HG03045 (cell line): ENCODE measurements around the gene TMEM255B.
"Not testable (repeated sequence)": the region's sequence is repeated elsewhere in the genome, so short reads cannot be mapped to it uniquely, and the experiment has no call there.

Source experiments
- ATAC-seq: cut with Tn5 transposase; IDR thresholded peaks from one replicate; pipeline ENCODE4 v1.9.1; 2021; ENCODE audit warnings: mild to moderate bottlenecking, moderate library complexity; ENCODE audit not compliant: unreplicated experiment

The TMEM255B gene

DNA sequence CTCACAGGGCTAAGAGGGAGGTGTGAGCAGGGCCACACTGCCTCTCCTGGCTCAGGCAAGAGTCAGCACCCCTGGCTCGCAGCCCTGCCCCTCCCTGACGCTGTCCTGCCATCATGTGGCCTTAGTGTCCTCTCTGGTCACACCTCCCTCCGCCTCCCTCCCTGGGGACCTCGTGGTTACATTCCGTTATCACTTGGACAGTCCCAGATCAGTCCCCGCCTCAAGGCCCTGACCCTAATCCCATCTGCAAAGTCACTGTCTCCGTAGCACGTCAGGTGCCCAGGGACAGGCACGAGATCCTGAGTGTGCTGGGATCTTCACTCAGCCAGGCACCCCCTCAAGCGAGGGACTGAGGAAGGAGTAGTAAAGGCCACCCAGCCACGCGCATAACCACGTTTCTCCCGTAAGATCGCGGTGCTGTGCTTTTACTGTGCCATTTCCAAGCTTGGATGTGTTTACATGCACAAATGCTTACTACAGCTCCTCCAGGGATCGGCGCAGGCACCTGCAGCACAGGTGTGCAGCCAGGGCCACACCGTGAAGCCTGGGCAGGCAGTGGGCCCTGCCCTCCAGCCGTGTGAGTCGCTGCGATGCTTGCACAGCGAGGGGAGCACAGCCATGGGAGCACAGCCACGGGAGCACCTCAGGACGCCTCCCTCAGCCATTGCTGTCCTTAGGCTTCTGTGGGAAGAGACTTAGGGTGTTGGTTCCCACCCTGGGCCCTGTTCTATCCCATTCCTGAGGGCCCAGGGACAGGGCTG is 10.7 kb upstream of the TMEM255B start:
- ATAC-seq, result no peak

DNA sequence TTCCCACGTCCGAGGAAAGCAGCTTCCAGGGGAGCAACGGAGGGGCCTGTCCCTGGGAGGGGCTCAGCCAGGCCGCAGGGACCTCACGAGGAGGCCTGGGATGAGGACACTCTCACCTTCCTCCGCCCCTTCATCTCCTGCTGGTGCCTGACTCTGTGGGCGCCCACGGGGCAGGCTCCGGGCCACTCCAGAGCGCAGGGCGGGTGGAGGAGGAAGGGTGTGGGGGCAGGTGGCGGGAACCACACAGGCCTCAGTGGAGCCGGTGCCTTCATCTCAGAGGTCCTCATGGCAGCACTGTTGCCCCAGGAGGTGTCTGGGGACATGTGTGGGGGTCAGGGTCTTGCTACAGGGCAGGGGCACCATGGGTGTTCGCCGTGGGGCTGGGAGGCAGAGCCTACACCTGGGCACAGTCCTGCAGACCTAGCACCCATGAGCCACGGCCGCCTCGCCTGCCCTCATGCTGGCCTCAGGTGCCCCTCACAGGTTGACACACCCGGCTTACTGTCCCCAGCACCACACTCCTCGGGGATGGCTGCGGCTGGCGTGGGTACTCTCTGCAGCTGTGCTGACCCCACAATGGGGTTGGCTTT is 10.1 kb upstream of the TMEM255B start:
- ATAC-seq, result no peak

DNA sequence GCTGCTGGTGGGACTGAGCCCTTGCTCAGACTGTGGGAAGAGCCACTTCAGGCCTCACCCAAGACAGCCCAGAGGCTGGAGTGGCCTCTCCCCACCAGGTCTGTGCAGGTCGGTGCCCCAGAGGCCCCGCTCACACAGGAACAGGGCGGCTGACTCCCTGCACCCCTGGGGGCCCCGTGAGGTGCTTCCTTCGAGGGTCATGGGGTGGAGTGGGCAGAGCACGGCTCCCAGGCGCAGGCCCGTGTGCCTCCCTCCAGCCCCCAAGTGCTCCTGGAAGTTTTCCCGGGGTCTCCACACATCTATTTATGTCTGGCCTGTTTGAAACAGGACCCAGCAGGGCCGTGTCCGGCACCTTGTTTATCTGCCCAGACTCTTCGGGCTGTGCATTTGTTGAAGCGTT is 9.5 kb upstream of the TMEM255B start:
- no peak for ATAC-seq

DNA sequence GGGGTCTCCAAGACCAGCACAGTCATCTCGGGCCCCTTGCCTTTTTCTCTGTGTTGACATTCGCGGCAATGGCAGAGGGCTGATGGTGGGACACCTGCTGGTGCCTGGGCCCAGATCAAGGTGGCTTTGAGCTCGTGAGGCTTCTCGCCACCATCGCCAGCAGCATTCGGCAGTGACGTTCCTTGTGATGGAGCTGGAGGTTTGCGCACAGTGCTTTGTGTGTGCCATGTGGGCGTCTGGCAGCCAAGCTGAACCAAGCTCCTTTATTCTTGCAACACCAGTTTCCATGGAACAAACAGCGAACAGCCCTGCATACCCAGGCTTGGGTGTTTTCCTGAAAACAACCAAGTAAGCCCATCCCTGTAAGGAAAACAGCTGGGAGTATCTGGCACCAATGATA is 9.1 kb upstream of the TMEM255B start:
- ATAC-seq, result no peak

DNA sequence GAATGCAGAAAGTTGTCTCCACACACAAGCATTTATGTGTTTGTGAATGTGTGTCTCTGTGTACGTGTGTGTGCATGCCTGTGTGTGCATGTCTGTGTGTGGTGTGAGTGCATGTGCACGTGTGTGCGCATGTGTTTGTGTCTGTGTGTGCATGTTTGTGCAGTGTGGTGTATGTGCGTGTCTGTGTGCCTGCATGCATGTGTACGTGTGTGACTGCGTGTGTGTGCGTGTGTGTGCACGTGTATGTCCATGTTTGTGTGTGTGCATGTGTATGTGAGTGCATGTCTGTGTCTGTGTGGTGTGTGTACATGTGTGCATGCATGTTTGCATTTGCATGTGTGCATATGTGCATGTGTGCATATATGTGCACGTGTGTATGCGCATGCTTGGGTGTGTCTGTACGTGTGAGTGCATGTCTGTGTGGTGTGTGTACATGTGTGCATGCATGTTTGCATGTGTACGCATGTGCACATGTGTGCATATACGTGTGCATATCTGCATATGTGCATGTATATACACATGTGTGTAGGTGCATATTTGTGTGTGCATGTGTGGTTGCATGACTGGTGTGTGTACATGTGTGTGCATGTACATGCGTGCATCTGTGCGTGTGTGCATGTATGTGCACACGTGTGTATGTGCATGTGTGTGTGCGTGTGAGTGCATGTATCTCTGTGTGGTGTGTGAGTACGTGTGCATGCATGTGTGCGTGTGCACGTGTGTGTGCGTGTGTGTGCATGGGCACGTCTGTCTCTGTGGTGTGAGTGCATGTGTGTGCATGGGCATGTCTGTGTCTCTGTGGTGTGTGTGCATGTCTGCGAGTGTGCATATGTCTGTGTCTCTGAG is 8.2 kb upstream of the TMEM255B start:
- ATAC-seq, result no peak

DNA sequence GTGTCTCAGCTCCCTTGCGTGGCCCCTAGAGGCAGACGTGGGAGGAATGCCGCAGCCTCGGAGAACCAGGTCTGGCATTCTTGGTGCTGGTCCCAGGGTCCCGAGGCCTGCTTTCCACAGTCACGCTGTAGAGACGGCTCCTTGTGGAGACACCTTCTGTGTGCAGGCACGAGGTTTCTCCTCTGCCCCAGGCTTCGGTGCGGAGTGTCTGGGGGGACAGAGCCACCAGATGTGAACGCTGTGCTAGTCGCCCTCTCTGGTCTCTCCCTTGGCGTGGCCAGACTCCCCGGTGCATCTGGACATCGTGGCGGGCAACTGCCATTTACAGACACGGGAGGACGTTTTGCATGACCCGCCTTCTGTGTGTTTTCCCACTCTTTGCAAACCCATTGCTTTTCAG is 7.5 kb upstream of the TMEM255B start:
- no peak for ATAC-seq

DNA sequence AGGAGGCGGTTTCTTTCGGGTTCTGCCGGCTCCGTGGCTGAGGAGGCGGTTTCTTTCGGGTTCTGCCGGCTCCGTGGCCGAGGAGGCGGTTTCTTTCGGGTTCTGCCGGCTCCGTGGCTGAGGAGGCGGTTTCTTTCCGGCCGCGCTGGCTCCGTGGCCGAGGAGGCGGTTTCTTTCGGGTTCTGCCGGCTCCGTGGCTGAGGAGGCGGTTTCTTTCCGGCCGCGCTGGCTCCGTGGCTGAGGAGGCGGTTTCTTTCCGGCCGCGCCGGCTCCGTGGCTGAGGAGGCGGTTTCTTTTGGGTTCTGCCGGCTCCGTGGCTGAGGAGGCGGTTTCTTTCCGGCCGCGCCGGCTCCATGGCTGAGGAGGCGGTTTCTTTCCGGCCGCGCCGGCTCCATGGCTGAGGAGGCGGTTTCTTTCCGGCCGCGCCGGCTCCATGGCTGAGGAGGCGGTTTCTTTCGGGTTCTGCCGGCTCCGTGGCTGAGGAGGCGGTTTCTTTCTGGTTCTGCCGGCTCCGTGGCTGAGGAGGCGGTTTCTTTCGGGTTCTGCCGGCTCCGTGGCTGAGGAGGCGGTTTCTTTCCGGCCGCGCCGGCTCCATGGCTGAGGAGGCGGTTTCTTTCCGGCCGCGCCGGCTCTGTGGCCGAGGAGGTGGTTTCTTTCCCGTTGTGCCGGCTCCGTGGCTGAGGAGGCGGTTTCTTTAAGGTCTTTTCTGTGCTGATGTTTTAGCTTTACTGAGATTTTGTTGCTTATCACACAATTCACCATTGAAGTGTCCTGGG is 6.6 kb upstream of the TMEM255B start:
- not testable (repeated sequence) for ATAC-seq

DNA sequence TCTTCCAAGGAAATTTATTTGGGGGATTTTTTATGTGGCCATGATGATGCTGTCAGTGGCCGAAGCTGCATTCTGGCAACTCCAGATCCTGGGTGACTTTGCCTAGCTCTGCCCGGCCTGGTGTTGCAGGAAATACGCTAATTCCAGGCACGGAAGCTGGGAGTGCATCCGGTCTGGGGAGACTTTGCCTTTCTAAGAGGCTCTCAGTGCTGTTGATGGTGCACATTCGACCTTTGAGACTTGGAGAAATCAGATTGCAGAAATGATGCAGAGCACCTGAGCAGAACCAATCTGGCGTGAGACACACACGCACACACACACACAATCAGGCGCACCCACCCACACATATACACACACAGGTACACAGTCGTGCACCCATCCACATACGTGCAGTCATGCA is 5.9 kb upstream of the TMEM255B start:
- no peak for ATAC-seq

DNA sequence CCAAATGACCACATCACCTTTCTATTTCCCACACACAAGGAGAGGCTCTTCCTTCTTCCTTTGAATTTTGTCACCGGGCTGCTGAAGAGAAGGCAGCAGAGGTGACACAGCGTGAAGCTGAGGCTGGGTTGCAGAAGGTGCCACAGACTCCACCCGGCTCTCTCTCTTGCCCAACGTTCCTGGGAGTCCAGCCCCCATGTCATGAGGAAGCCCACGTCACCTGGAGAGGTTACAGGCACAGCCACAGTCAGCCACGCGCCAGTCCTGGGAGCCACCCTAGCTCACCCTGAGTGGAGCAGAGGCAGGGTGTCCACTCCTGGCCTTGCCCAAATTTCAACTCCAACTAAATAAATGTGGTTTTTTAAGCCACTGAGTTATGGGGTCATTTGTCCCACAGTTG is 4.8 kb upstream of the TMEM255B start:
- no peak for ATAC-seq

DNA sequence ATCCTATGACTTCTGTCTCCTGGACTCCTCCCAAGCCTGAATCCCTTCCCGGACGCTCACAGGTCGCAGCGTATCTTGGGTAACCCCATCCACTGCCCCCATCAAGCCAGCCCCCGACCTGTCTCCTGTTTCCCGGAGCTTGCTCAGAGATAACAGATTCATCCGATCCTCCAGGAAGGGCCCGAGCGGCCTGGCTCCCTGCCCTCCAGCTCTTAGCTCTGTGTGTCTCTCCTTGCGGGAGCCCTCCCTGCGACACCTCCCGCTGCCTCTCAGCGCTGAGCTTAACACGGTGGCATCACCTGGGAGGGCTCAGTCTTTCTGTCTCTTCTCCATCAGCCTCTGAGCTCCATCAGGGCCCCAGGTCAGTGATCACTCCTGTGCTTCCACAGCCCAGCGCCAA is 4.3 kb upstream of the TMEM255B start:
- no peak for ATAC-seq

DNA sequence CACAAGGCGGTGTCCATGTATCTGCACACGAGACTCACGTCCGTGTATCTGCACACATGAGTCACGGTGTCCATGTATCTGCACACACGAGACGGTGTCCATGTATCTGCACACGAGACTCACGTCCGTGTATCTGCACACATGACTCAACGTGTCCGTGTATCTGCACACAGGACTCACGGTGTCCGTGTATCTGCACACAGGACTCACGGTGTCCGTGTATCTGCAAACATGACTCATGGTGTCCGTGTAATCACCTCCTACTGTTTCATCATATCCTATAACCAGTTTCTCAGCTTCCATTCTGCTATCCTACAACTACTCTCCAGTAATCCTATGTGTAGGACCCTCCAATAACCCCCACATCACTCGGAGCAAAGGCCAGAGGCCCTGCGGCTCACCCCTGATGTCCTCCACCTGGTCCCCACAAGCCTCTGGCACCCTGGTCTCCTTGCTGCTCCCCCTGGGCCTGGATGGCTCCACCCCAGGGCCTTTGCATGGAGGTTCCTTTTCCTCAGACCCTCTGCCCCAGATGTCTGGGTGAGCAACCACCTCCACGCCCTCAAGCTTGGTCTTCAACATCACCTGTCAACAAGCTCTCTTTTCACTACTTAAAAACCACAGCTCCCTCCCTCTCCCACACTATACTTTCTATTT is 2.5 kb upstream of the TMEM255B start:
- ATAC-seq, result no peak

DNA sequence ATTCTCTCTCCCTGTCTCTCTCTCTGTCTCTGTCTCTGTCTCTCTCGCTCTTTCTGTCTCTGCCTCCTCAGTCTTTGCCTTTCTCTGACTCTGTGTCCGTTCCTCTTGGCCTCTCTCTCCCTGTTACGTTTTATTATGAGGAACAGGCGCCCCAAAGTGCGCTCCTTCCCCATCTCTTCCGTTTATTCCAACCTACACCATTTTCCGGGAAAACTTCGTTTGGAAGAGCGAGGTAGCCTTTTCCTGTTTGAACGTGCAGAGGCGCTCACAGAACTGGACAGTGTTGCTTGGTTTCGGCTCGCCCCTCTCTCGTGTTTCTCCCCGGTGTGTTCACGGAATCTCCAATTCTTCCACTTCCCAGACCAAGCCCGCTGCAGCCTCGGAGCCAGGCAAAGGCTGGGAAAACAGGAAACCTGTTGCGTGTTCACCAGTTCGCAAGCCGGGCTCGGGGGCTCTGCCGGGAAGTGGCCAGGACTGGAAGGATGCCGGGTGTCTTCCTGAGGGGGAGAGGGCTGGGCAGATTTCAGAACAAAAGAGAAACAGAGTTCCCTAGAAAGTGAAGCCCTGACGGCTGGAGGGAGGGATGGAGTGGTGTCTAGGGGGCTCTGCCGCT is 605 bp downstream of the TMEM255B start:
- ATAC-seq, result no peak

DNA sequence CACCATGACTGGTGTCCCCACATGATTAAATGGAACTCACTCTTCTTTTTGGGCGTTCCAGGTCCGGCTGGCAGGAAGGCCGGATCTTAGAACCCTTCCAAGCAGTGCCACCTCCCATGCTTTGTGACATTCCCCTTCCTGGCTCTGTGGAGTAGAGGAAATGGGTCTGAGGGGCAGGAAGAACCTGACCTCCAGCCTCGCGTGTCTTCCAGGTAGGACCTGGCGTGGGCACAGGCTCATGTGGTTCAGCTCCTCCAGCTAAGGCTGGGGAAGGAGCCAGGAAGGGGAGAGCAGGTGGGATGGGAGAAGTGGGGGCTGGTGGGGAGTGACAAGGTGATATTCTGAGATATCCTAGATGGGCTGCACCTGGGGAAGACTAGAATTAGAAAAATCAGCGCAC is 2.1 kb downstream of the TMEM255B start:
- ATAC-seq, result no peak

DNA sequence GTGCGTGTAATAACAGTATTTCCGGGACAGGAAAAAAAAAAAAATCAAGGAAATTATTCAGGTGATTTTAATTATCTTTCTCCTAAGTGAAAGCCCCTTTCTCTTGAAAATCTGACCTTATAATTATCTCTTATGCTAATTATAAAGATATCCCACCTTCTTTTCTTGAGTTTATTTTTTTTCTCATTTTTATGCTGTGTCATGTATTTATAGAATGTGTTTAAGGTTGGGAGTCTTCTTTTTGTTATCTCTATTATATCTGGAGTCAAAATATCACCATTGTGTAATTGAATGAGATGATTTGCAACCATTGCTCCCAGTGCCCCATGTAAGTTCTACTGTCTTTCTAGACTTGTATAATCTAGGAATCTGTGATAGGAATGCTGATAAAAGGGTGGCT is 3.0 kb downstream of the TMEM255B start:
- ATAC-seq, result no peak

DNA sequence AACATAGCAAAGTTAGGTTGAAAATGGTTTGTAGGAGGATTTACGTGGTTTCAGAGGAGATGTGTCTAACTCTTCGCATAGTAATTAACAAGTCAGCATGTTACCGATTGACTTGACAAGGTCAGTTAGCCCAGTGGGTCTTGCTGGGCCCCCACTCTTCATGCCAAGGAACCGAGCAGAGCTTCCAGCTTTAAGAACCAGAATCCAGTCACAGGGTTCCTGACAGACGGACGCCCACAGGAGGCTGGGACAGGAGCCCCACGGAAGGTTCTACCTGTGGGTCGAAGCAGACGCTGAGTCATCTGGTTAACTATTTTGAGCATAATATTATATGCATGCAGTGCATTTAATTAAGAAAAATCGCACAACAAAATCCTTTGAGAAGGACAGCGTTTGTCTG is 3.5 kb downstream of the TMEM255B start:
- no peak for ATAC-seq

DNA sequence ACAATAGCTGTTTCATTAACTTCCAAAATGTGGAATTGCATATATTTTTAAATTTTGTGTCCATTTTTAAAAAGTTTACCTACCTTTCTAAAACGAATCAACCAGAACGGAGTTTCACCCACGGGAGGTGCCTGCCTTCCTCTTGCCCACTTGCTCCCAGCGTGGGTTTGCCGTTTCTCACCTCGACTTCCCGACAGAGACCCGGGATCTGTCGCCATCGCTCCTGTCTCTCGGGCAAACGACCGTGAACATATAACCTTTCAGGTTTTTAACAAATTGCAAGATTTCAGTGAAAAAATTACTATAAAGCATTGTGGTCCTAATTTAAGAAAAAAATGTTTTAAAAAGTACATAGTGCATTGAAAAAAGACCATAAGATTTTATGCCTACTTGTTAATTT is 4.2 kb downstream of the TMEM255B start:
- no peak for ATAC-seq

DNA sequence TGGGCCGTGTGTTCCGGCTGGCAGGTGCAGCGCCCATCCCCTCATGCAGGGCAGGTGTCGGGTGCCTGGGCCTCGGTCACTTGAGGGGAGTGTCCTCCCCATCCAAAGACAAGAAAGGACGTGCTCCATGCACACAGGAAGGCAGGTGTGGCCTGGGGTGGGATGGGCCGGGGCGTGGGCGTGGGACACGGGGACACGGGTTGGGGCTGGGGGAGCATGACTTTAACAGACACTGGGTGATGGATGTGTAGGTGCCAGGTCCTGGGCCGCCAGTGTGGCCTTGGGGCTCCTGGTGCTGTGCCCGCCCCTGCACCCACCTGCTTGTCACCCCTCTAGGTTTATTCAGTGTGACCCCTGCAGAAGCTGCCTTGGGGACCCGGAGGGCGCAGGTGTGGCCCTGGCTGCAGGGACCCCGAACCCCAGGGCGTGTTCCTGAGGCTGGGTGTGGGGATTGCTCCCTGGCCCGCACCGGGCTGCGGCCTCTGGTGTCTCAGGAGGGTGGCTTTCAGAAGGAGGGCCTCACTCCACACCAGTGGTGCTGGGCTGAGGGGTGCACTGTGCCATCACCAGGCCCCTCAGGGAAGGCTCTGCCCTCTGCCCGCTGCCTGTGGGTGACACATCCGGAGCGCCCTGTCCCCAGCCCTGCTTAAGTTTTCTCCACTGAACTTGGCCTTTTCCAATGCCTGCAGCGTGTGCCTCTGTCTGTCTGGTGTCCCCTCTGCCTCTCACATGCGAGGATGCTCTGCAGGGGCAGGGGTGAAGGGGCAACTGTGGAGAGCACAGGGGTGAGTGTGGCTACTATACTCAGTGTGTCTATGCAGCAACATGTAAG is 5.2 kb downstream of the TMEM255B start:
- no peak for ATAC-seq

DNA sequence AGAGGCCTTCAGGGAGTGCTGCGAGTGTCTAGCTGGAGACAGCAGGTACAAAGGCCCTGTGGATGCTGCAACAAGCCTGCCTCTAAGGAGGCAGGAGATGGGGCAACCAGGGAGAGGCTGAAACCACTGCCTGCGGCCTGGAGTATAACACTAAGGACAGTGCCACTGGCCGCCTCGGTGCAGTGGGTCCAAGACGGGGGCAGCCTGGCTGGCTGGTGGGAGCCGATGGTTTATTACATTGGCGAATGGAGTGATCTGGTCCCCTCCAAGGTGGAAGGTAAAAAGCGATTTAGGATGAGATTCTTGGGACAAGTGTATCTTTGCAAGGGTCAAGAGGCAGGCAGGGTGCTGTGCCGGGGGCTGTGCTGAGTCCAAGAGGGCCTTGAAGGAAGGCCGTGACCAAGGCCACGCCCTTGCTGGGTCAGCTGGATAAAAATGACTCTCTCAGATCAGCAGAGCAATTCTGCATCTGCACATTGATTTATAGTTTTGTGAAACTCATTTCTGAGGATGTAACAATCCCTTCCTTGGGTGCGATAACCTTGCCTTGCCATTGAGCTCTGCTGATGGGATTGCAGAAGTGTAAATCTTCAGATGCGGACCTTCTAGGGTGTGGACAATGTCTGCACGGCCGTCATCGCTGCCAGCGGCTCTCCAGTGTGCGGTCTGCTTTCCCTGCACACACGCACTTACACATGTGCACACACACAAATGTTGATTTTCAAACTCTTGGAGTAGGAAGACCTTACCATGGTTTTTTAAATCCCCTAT is 6.0 kb downstream of the TMEM255B start:
- no peak for ATAC-seq

DNA sequence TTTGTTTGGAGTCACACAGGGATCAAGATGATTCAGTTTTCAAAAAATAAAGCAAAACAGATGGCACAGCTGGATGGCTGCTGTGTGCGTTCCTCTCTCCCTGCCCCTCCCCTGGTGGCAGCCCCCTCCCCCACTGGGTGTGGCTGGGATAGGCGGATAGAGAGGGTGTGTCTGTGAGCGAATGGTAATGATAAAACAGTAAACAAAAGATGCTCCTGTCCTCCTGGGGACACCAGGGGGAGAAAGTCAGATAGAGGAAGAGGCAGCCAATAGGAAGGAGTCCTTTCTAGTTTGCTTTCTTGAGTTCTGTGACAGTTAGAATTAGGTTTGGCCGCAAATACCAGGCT is 6.5 kb downstream of the TMEM255B start:
- ATAC-seq, result no peak
